Stimulated activated CD4-positive, alpha-beta T cell treated with anti-CD3 and anti-CD28 coated beads, Interleukin-1b, Interleukin-23, amount 100 ng/mL, for 1 hour (primary cell): ENCODE measurements around the gene FGGY.
"Not testable (repeated sequence)": the region's sequence is repeated elsewhere in the genome, so short reads cannot be mapped to it uniquely, and the experiment has no call there.

Experiments used
- DNase-seq, 2 donors: peaks; one replicate each; pipeline ENCODE4 v3.0.0-alpha.2; 2020; ENCODE audit warnings: low read depth in 2 of 2

FGGY gene

GRCh38 chr1:59701376-59701775 lies 404.5 kb downstream of the FGGY start:
- DNase-seq, result no peak

- DNase-seq, result no peak
These were observed 406.5 kb downstream of the FGGY start for GRCh38 chr1:59703226-59703917.

GRCh38 chr1:59703918-59704378 lies 407.1 kb downstream of the FGGY start:
- no peak for DNase-seq

- DNase-seq, result no peak
These were observed 407.8 kb downstream of the FGGY start for GRCh38 chr1:59704716-59705115.

DNA sequence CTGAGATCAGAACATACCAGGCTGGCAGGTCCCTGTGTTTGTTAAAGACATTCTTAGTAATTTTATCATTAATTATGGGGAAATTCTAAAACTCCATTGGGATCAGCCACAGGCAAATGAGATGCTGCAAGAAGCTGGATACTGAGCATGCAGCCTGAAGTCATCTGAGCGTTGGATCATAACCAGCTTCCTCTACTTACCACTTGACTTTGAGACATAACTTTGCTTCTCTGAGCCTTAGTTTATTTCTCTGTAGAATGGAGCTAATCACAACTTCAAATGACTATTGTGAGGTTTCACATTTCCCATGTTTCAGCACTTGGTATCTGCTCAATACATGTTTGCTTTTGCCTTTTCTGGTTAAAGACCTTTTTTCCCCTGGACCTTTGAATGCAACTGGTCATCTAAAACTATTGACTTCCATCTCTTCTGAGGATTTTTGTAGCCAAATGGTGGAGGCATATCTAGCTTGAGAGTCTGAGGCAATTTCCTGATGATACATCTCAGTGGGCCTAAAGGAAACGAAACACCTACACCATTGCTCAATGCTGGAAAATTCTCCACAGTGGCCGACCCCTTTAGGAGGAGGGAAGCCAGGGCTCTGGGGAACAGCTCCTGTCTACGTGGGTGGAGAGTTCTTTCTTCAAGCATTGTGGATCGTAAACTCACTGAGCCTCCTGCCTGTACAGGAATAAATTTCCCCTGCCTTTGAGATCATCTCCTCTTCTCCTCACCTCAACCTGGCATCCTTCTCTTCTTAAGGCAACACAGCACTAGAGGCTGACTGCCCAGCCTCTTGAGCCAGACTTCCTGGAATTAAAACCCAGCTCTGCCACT lies 408.8 kb downstream of the FGGY start:
- no peak for DNase-seq

- DNase-seq, result no peak
These were observed 409.4 kb downstream of the FGGY start for GRCh38 chr1:59706303-59706599.

- no peak for DNase-seq
These were observed 410.4 kb downstream of the FGGY start for GRCh38 chr1:59707178-59707791.

DNA sequence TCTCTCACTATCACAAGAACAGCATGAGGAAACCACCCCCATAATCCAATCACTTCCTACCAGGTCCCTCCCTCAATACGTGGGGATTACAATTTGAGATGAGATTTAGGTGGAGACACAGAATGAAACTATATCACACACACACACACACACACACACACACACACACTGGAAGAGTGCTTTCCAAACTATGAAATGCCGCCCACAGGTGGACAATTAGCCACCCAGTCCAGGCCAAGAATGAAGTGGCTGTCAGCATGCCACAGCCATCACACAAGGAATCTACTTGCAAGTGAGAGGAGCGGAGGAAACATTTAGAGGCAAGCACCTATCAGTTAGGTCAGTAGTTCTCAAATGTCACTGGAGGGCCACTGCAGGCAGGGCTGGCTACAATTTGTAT lies 412.4 kb downstream of the FGGY start:
- no peak for DNase-seq

DNA sequence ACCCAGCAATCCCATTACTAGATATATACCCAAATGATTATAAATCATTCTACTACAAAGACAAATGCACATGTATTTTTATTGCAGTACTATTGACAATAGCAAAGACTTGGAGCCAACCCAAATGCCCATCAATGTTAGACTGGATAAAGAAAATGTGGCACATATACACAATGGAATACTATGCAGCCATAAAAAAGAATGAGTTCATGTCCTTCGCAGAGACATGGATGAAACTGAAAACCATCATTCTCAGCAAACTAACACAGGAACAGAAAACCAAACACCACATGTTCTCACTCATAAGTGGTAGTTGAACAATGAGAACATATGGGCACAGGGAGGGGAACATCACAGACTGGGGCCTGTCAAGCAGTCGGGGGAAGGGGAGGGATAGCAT lies 414.0 kb downstream of the FGGY start:
- not testable (repeated sequence) for DNase-seq

DNA sequence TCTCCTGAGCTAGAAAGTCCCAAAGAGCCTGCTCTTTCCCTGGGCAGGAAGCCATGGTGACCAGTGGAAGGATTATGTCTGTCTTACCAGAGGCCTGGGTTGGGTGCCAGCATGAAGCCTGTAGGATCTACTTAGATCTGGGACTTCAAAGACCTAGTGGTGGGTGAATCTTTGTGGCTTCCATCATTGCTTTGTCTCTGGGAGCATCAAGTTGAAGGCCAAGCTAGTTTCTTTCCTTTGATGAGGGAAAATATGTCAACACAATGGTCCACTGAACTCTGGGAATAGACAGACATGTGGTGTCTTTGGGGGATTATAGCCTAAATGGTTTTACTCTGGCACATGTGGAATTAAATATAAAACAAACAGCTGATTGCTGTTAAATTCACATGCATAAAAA lies 417.3 kb downstream of the FGGY start:
- no peak for DNase-seq

GRCh38 chr1:59714966-59715365 lies 418.1 kb downstream of the FGGY start:
- DNase-seq, result no peak

- no peak for DNase-seq
These were observed 419.9 kb downstream of the FGGY start for GRCh38 chr1:59716832-59717231.

DNA sequence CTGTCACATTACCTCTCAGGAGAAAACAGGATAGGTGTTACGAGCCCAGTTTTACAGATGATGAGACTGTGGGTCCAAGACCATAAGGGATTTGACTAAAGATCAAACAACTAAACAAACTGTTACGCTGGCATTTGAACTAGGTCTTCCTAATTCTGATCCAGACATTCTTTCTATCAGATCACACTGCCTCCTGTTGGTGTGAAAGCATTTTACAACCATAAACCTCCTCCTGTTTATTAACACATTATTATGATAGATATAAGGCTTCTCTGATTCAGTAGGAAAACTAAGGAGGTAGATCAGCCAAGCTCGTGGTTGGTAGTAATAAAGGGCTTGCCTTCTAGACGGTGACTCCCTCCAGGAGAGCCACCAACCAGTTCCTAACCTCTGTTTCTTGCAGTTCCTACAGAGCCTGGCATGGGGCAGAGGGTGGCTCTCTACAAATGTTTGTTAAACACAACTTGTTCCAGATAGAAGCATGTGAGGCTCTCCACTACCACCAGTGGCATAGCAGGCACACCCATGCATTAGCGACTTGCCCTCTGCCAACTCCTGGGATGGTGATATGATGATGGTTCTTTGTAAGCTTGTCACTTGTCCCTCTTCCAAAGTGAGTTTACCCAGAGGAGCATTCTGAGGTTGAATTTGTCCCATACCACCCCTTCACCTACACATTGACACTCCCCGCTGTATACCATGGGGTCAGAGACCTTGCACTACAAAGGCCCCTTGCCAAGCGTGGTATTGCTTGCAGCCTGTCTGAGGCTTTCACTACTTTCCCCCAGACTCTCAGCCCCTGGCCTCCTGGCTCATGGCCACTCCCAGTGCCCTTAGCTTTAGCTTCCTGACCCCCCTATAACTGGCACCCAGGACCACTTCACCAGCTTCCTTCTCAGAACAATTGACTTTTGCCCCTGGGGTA lies 421.4 kb downstream of the FGGY start:
- no peak for DNase-seq

DNA sequence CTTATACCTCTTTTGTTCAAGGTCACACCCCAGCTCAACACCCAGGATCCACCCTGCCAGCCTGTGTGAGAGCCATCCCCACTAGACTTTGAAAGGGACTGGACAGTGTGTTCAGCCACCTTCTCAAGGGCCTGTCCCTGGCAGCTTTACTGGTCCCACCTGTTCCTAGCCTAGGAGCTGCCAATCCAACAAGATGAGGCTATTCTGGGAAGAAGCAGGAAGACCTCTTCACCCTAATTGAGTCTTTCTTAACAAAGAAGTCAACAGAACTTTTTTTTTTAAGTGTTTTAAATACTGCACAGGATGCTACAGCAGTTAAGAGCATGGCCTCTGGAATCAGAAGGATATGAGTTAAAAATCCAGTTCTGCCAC lies 422.1 kb downstream of the FGGY start:
- no peak for DNase-seq

DNA sequence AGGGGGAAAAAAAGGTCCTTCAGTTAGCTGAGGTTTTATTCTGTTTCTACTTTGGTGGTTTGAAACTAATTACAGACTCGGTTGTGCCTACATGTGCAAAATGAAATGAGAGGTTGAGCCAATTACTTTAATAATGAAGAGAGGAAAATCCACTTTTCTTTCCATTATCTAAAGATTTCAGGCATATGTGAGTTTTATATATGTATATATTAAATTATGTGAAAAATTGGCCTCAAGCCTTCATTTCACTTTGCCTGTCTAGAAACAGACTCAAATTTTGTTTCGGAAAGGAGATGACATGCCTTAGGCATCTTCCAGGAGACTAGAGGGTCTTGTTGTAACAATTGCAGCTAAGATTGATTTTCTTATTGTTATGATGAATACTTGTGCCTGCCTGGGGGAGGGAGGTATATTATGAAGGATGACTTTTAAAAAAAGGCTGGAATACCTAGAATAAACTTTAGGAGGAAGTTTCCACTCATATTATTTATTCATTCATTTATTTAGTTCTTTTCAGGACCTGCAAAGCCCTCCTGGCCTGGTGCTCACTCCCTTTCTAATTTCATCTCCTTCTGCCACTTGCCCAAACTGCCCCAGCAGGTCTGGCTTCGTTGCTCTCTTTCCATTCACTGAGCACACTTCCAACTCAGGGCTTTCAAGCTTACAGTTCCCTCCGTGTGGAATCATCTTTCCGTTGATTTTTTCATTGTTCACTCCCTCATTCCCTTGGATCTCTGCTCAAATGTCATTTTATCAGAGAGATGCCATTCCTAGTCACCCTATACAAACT lies 423.6 kb downstream of the FGGY start:
- DNase-seq, result no peak

GRCh38 chr1:59730302-59730701 lies 433.4 kb downstream of the FGGY start:
- DNase-seq, result no peak

DNA sequence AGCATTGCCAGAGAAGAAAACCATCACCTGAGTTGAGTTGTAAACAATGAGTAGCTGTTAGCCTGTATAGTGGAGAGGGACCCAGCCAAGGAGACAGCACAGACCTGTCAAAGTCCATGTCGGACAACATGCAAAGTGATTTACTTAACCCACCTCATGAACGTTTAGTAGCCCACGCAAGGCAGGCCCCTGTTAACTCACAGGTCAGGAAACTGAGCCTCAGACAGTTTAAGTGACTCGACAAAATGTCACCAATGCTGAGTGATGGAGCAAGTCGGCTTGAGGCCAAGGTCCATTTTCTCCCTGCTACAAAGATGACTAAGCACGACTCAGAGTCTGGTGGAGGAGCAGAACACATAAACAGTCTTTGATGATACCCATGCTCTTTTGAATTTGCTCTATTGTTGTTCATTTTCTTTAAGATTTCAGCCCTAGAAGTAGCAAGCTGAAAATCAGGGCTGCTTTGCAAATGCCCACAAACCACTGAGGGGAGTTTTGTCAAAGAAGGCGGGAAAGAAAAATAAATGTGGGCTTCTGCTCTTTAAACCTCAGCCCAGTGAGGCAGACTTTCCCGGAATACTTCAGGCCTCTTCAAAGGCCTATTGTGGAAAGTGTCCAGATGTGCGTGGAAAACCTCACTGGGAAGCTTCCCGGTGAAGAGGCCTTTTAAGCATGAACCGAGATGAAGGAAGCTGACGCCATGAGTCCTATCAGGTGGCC lies 434.0 kb downstream of the FGGY start:
- no peak for DNase-seq

GRCh38 chr1:59731591-59731990 lies 434.7 kb downstream of the FGGY start:
- no peak for DNase-seq

DNA sequence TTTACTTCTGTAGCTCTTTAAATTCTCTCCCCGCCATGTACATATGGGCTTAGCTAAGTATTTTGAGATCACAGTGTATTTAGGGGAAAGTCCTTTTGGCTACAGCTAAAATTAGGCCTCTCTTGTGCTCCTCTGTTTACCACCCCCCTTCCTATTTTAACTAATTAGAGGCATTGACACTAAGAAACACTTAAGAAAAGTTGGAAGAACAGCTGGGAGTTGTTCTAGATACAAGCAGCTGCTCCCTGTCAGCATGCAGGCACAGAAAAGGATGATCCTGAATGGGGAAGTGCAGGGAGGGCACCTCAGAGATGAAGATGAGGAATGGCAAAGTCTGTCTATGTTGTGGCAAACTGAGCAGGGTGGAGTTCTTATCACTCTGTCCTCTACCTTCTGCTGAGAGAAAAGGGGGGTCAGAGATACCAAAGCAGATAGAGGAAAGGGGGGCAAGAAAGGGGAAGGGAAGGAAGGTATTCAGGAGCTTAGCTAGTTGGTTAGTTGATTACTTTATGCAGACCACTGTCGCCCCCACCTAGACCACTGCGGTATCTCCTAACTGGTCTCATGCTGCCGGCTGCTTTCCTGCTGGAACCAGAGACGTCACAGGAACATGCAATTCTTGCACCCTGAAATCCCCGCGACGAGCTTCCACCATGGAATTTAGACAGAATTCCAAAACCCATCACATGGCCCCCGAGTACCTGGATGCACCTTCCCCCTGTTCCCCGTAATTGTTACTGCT lies 435.5 kb downstream of the FGGY start:
- DNase-seq, result no peak
